ENCODE measurements around the gene COX5A. TPM values are rescaled to one million over a fixed set of nuclear protein-coding genes. Genes with fewer than 3 reads are reported as not detected.
A peak's percentile ranks its signal among the peaks of the same experiment; 100 is the strongest.

COX5A gene
- total and polyA plus RNA-seq, 2 of the 13 experiments (the other 11 are each of a cell fraction or from before 2014, with no cell fraction given) = 158 to 218 TPM

- peak; percentile 77 for TF ChIP-seq ZGPAT (CRISPR knock-in tag; IDR thresholded peaks at IDR 0.05)
- TF ChIP-seq IRF2 (CRISPR knock-in tag; IDR thresholded peaks at IDR 0.05) = peak; percentile 57
- no peak for TF ChIP-seq ZNF33B (CRISPR knock-in tag; IDR thresholded peaks at IDR 0.05)
- no peak; the same call in 1 of the 2 replicates for TF ChIP-seq ZNF230 (CRISPR knock-in tag; IDR thresholded peaks at IDR 0.05)
- no peak for TF ChIP-seq PHB2 (IDR thresholded peaks at IDR 0.05; ENCODE audit: partially characterized antibody)
- no peak for TF ChIP-seq SSRP1 (CRISPR knock-in tag; IDR thresholded peaks at IDR 0.05)
- TF ChIP-seq ZNF710 (CRISPR knock-in tag; IDR thresholded peaks at IDR 0.05; ENCODE audit: borderline replicate concordance) = 0 out of 2 replicates have a peak, but pooled peaks have one; percentile 42
- TF ChIP-seq DMAP1 (CRISPR knock-in tag; IDR thresholded peaks at IDR 0.05) = peak; percentile 72; the same call in 1 of the 2 replicates
- no peak for TF ChIP-seq NR1H2 (CRISPR knock-in tag; IDR thresholded peaks at IDR 0.05; ENCODE audit: borderline replicate concordance, low read depth)
- TF ChIP-seq KLF16 (CRISPR knock-in tag; IDR thresholded peaks at IDR 0.05) = peak in 1 of 2 experiments; percentile 34; a peak in 1 of 4 replicates
- no peak; the same call in none of the 2 replicates for TF ChIP-seq ZNF142 (CRISPR knock-in tag; IDR thresholded peaks at IDR 0.05)
- peak in 1 of 2 experiments; percentile 82; a peak in 2 of 4 replicates for TF ChIP-seq ATF4 (CRISPR knock-in tag; IDR thresholded peaks at IDR 0.05)
- peak; percentile 69; the same call in 1 of the 2 replicates for TF ChIP-seq GLI4 (CRISPR knock-in tag; IDR thresholded peaks at IDR 0.05; ENCODE audit: borderline replicate concordance)
- TF ChIP-seq ZNF761 (CRISPR knock-in tag; conservative IDR thresholded peaks at IDR 0.05) = 0 out of 2 replicates have a peak, but pooled peaks have one; percentile 51
- TF ChIP-seq ZFY (CRISPR knock-in tag; IDR thresholded peaks at IDR 0.05) = peak; percentile 82
- TF ChIP-seq ZNF639 (CRISPR knock-in tag; conservative IDR thresholded peaks at IDR 0.05) = peak; percentile 58; the same call in 1 of the 2 replicates
These were observed 31.3 kb downstream of the COX5A start, which contains the start of gene FAM219B (continued) for GRCh38 chr15:74906450-74907162.

All from HepG2 (cell line).